OCI-LY7 (cell line): ENCODE data around the gene TOM1L2. TPM values are rescaled to one million over a fixed set of nuclear protein-coding genes. Genes with fewer than 3 reads are reported as not detected.

ENCODE experiments used
- BruUV-seq: library from RNA; stranded (reverse); fragments of 400-500 nt; replicated peaks from 2 replicates; lab custom pipeline; 2021; lab: Mats Ljungman, UMichigan
- CTCF ChIA-PET: fragments of 300-600 bp; sonication (Branson Sonifier 250); formaldehyde crosslinking; loops from one replicate; lab custom pipeline; 2022; ENCODE audit warnings: antibody characterized with exemption; ENCODE audit not compliant: unreplicated experiment; lab: Charles Lee
- POLR2A ChIA-PET: fragments of 300-600 bp; sonication (Branson Sonifier 250); formaldehyde crosslinking; loops from one replicate; lab custom pipeline; 2022; ENCODE audit warnings: antibody characterized with exemption; lab: Charles Lee
- DNase-seq: peaks from one replicate; pipeline ENCODE4 v3.0.0-alpha.2; 2015; ENCODE audit warnings: low spot score
- H2AFZ ChIP-seq: fragments of 200-600 bp; sonication (generic), shearing (Covaris generic); 2 replicates; pipeline ENCODE4 v1.6.1; 2014; ENCODE audit warnings: mild to moderate bottlenecking, antibody characterized with exemption, low read length, moderate library complexity
- H3K27ac ChIP-seq: fragments of 200-600 bp; sonication (generic); 2 replicates; pipeline ENCODE4 v1.5.1; 2014; ENCODE audit warnings: mixed run types, low read depth, mild to moderate bottlenecking, moderate library complexity, low read length, inconsistent platforms; ENCODE audit not compliant: poor library complexity, severe bottlenecking
- H3K36me3 ChIP-seq: fragments of 200-600 bp; sonication (generic); 2 replicates; pipeline ENCODE4 v1.6.1; 2014; ENCODE audit warnings: mild to moderate bottlenecking, antibody characterized with exemption, low read length, moderate library complexity, mixed read lengths; ENCODE audit not compliant: insufficient read depth
- H3K4me1 ChIP-seq: fragments of 200-600 bp; sonication (generic); 2 replicates; pipeline ENCODE4 v1.5.1; 2014; ENCODE audit warnings: mild to moderate bottlenecking, low read length; ENCODE audit not compliant: insufficient read depth, poor library complexity, severe bottlenecking
- H3K4me2 ChIP-seq: fragments of 200-600 bp; sonication (generic); 2 replicates; pipeline ENCODE4 v1.6.1; 2014; ENCODE audit warnings: mild to moderate bottlenecking, low read length
- H3K4me3 ChIP-seq: fragments of 200-600 bp; sonication (generic); 2 replicates; pipeline ENCODE4 v1.5.1; 2014; ENCODE audit warnings: mild to moderate bottlenecking, low read depth, low read length; ENCODE audit not compliant: poor library complexity, severe bottlenecking
- H3K79me2 ChIP-seq: fragments of 200-600 bp; sonication (generic); 2 replicates; pipeline ENCODE4 v1.6.1; 2016; ENCODE audit warnings: low read depth, mild to moderate bottlenecking, low read length, moderate library complexity, mixed read lengths; ENCODE audit not compliant: insufficient read depth
- H3K9me2 ChIP-seq: fragments of 200-600 bp; sonication (generic); 2 replicates; pipeline ENCODE4 v1.6.1; 2016; ENCODE audit warnings: mild to moderate bottlenecking, low read length, mixed read lengths; ENCODE audit not compliant: insufficient read depth
- H3K9me3 ChIP-seq: fragments of 200-600 bp; sonication (generic); 2 replicates; pipeline ENCODE4 v1.6.1; 2014; ENCODE audit warnings: mild to moderate bottlenecking, mixed run types, low read length, mixed read lengths
- H4K20me1 ChIP-seq: fragments of 200-600 bp; sonication (generic); 2 replicates; pipeline ENCODE4 v1.6.1; 2014; ENCODE audit warnings: mild to moderate bottlenecking, antibody characterized with exemption, low read length, moderate library complexity, mixed read lengths; ENCODE audit not compliant: insufficient read depth
- CTCF ChIP-seq: fragments of 200-600 bp; sonication (generic); conservative IDR thresholded peaks from 2 replicates; pipeline ENCODE4 v1.5.1; 2014; ENCODE audit warnings: mild to moderate bottlenecking, antibody characterized with exemption, low read length, moderate library complexity, mixed read lengths
- EZH2phosphoT487 ChIP-seq: fragments of 200-600 bp; sonication (generic); IDR thresholded peaks from 2 replicates; pipeline ENCODE4 v1.6.1; 2018; ENCODE audit warnings: low read depth, borderline replicate concordance, mild to moderate bottlenecking, mixed run types, antibody characterized with exemption, low read length, moderate library complexity, mixed read lengths
- intact Hi-C: fragments of 100-400 bp; cut with micrococcal nuclease; formaldehyde crosslinking; loops from one replicate; pipeline ENCODE4 v1.10.0; 2022; ENCODE audit not compliant: unreplicated experiment
- total RNA-seq, 2 experiments: library from RNA; depleted of rRNA in 1 of 2; stranded (reverse); fragments of >200 nt in 1 of 2; shearing (Covaris generic) in 1 of 2; gene quantifications; 2 replicates each; pipeline ENCODE4 v1.2.3, GENCODE V29; 2014 to 2022

TOM1L2 gene
- total RNA-seq, 2 experiments from 2014 or later, result 4.9 to 14.3 TPM

- ChIA-PET POLR2A (interaction anchor here (0.7 to 1.0 kb wide), 2 partner anchors 16 to 100 kb away, joined by 3 to 4 read pairs; no protein-coding TSS in a partner anchor), CTCF (no interaction called here)
- TF ChIP-seq CTCF (no peak), EZH2phosphoT487 (no peak)
- Histone ChIP-seq H3K4me1 (peaks cover 2% of the 10 kb centered on the region), H2AFZ (no peak overlapping the region), H3K79me2 (no peaks in the 10 kb centered on the region), H3K9me3 (no peaks in the 10 kb centered on the region), H3K36me3 (no peaks in the 10 kb centered on the region), H4K20me1 (no peaks in the 10 kb centered on the region), H3K4me2 (no peak overlapping the region), H3K9me2 (no peaks in the 10 kb centered on the region), H3K4me3 (no peak overlapping the region), H3K27ac (no peak overlapping the region)
- no peak for DNase-seq
- intact Hi-C loops, result no loop called here
- no TSS peak for BruUV-seq
These were observed 87.5 kb downstream of the TOM1L2 start for GRCh38 chr17:17884391-17885357.

DNA sequence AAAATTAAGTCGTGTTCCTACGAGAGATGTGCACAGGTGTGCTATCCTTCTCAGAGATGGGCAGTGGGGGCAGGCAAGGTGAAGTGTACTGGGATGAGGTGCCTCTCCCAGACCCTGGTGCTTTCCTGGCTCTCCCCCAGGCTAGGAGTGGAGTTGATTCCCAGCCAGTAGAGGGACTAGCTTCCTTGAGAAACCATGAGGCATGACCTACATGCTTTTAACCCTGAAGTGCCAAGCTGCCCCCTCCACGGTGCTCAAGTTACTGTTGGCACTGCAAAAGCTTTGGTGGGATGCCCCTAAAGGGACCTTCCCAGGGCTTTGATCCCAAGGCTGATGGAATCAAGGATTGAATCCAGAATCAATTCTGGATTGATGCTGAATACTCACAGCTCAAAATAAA, 88.4 kb downstream of the TOM1L2 start:
- Histone ChIP-seq H3K4me2 (no peak overlapping the region), H3K4me1 (no peaks in the 10 kb centered on the region), H3K27ac (no peak overlapping the region), H3K9me3 (no peaks in the 10 kb centered on the region), H3K9me2 (no peaks in the 10 kb centered on the region), H3K36me3 (no peaks in the 10 kb centered on the region), H3K79me2 (no peaks in the 10 kb centered on the region), H2AFZ (no peak overlapping the region), H4K20me1 (no peaks in the 10 kb centered on the region), H3K4me3 (no peak overlapping the region)
- no peak for DNase-seq
- TF ChIP-seq EZH2phosphoT487 (no peak), CTCF (no peak)
- POLR2A ChIA-PET, result no interaction called here
- intact Hi-C loops, result no loop called here
- no TSS peak for BruUV-seq
- CTCF ChIA-PET, result no interaction called here
